Stimulated activated CD8-positive, alpha-beta memory T cell treated with anti-CD3 and anti-CD28 coated beads, Interleukin-7, amount 100 ng/mL, for 1 hour (primary cell): Measurements from ENCODE around the gene PNLDC1.

Experiments used
- DNase-seq, 2 donors: peaks; one replicate each; pipeline ENCODE4 v3.0.0-alpha.2; 2020; ENCODE audit warnings: low read depth in 2 of 2

The PNLDC1 gene, protein sequence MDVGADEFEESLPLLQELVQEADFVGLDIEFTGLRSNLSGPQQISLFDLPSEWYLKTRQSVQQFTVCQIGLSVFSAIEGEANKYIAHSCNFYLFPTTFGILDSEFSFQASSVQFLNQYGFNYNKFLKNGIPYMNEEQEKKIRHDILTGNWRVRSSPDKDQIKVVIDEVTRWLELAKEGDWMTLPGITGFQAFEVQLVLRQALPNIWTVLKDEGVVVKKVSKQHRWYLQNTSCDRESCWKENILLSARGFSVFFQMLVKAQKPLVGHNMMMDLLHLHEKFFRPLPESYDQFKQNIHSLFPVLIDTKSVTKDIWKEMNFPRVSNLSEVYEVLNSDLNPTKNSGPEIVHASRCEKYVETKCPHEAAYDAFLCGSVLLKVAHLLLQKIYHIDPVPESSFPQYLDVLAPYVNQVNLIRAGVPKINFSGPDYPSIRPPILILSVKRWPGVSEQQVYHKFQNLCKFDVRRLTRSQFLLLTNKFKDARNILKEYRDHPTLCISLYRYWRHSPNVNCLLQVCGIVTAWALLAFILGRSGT

DNA sequence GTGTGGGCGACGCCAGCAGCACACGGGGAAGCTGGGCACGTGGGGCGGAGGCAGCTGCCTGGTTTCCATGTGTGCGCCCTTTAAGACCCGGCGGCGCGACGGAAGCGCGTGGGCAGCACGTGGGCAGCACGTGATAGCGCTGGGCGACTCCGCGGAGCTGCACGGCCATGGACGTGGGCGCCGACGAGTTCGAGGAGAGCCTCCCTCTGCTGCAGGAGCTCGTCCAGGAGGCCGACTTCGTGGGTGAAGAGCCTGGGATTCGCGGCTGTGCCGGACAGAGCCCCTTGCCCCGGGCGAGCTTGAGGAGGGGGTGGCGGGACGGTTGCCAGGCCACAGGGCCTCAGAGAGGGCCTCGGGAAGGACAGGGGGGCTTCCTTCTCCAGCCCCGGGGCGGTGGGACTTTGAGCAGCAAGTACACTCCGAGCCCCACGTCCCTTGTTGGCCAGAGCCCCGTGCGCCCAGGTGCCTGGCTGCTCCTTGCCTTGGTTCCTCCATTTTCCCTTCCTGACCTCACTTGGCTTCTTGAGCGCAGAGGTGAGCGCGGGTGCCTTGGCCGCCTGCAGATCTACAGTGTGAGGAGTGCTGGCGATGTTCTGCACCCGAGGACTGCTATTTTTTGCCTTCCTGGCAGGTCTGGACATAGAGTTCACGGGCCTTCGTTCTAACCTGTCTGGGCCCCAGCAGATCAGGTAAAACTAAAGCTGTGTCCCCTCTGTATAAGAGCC lies at the start of gene PNLDC1:
PNLDC1 (plus strand) TSS at position 136 of the 725 bp plus-strand sequence; CDS start at position 168, 32 bp downstream.
- DNase-seq, result no peak

DNA sequence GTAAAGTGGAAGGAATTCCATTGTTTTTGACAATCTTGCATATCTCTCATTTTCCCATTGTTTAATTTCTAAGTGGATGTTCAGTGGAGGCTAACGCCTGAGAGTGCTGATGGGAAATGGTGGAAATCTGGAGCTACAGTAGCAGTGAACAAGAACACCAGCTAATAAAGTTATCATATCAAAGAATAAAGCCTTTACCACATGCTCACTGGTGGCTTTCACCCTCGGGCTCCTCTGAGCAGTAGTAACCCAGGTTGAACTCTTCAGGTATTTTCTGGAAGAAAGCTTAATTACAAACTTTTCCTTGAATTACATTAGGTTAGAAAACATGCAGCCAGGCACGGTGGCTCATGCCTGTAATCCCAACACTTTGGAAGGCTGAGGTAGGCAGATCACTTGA lies 48.6 kb upstream of the PNLDC1 start:
- DNase-seq, result no peak

DNA sequence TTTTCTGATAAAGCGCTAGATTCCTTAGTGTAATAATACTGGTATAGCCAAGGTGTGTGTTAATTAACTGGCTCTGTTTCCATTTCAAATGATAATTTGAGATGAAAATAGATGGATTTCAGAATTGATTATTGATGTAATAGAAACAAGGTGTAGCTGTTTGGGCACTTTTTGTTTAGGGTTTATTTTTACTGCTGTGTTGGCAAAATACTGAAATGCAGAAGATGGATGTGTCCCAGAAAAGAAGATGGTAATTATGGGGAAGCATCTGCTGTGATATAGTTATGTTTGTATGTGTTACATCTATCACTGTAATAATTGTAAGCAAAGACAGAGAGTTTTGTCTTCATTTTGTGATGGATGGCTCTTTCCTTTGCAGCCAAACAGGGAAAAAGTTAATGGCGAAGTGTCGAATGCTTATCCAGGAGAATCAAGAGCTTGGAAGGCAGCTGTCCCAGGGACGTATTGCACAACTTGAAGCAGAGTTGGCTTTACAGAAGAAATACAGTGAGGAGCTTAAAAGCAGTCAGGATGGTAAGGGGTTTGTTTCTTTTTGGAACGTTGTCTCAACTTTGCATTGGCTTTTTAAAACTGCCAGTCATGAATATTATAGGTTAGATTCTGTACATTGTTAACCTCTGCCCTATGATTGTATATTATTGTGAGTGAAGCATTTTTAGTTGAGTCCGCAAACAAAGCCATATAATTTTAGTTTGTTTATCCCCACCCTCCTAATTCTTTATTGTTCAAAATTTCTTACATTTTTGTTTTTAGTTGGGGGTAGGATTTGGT lies 46.8 kb upstream of the PNLDC1 start:
- DNase-seq, result no peak

DNA sequence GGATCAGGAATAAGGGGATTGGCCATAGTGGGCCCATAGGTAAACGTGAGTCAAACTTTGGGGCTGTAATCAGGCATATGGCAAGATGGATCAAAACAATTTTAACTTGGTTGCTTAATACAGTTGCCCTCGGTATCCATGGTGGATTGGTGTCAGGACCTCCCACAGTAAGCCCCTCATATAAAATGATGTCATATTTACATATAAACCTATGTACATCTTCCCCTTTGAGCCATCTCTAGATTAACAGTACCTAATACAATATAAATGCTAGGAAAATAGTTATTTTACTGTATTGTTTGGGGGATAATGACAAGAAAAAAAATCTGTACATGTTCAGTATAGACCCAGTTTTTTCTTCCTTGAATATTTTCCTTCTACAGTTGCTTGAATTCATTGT lies 45.7 kb upstream of the PNLDC1 start:
- no peak for DNase-seq

DNA sequence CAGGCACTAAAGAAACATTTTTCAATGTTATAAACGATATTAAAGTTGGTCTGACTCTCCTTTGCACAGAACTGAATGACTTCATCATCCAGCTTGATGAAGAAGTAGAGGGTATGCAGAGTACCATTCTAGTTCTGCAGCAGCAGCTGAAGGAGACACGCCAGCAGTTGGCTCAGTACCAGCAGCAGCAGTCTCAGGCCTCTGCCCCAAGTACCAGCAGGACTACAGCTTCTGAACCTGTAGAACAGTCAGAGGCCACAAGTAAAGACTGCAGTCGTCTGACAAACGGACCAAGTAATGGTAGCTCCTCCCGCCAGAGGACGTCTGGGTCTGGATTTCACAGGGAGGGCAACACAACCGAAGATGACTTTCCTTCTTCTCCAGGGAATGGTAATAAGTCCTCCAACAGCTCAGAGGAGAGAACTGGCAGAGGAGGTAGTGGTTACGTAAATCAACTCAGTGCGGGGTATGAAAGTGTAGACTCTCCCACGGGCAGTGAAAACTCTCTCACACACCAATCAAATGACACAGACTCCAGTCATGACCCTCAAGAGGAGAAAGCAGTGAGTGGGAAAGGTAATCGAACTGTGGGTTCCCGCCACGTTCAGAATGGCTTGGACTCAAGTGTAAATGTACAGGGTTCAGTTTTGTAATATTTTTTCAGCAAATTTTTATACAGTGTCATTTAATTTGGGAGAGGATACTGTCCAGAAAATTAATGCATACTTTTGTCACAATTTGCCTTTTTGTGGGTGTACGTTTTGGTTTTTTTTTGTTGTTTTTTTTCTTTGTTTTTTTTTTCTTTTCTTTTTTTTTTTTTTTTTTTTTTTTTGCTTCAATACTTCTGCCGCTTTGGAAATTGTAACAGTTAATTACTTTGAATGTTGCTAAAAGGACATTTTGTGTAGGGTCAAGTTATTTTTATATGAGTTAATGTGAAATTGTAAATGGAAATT lies 44.8 kb upstream of the PNLDC1 start:
- no peak for DNase-seq

DNA sequence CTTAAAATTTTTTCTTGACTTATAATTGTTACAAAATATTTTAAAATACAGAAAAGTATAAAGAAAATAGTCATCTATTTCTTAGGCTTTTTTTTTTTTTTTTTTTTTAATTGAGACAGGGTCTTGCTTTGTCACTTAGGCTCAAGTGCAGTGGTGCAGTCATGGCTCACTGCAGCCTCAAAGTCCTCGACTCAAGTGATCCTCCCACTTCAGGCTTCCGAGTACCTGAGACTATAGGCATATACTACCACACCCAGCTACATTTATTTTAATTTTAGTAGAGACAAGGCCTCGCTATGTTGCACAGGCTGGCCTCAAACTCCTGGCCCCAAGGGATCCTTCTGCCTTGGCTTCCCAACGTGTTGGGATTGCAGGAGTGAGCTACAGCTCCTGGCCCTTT lies 43.6 kb upstream of the PNLDC1 start:
- no peak for DNase-seq

DNA sequence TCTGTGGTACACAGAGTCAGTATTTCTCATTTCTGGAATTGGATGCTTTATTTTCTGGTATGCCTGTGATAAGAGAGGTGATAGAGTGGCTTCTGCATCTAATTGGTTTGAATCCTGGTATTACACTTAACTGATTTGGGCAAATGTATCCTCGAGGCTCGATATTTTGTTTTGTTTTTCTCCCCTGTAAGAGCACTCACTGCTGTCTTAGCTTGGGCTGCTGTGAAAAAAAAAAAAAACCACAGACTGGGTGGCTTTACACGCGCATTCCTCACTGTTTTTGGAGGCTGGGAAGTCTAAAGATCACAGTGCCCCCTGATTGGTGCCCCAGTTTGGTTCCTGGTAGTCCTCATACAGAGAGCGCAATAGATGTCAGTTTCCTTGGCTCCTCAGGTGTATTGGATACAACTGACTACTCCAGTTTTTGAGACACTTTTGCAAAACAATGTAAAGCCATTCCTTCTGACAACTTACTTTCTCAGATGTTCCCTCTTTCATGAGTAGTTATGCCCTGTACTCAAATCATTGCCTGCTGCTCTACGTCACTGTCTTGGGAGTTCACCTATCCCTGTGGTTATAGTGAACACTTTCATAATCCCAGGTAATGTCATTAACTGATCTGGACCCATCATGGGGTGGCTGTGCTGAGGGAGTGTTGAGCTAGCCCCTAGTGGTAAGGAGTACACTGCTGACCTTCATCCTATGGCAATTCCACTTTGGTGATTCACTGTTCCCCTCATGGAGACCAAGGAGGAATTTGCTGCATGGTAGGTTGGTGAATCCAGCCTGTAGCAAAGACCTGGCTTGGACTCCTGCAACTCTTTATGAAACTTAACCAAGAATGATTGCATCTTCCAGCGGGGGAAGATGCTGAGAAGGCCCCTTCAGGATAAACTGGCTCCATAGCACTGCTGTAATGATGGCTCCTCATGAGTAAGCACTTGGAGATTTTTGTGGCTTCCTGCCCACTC lies 41.8 kb upstream of the PNLDC1 start:
- no peak for DNase-seq

DNA sequence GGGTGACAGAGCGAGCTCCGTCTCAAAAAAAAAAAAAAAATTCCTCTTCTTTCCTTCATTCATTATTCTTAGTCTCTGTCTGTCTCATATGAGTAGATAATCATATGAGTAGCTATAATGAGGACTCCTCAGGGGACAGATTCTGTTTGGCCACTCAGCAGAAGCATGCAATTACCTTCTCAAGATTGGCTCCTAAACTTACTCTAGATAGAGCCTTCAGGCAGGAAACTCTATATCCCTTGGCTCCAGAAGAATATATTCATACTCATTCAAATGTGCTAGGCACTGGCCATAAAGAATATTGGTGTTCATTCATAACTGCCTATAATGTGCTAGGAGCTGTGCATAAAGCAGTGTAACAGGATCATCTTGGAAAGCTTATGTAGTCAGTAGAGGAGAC lies 40.4 kb upstream of the PNLDC1 start:
- DNase-seq, result no peak

DNA sequence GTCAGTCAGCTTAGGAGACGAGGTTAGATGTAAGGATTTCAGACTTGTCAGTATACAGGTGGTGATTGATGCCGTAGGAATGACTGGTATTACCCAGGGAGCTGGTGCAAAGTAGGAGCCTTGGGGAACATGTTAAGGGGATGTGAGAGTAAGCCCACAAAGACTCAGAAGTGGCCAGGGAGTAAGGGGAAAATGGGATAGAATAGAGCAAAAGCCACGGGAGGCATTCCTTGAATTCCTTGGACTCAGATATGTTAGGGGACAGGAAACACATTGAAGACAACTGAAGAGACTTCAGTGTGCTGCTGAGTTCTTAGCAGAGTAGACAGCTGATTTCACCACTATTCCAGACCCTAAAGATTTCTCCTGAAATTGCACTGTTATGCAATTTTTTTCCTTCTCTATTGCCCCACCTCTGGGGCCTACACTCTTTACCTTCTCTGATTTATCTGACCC lies 39.4 kb upstream of the PNLDC1 start:
- DNase-seq, result no peak

DNA sequence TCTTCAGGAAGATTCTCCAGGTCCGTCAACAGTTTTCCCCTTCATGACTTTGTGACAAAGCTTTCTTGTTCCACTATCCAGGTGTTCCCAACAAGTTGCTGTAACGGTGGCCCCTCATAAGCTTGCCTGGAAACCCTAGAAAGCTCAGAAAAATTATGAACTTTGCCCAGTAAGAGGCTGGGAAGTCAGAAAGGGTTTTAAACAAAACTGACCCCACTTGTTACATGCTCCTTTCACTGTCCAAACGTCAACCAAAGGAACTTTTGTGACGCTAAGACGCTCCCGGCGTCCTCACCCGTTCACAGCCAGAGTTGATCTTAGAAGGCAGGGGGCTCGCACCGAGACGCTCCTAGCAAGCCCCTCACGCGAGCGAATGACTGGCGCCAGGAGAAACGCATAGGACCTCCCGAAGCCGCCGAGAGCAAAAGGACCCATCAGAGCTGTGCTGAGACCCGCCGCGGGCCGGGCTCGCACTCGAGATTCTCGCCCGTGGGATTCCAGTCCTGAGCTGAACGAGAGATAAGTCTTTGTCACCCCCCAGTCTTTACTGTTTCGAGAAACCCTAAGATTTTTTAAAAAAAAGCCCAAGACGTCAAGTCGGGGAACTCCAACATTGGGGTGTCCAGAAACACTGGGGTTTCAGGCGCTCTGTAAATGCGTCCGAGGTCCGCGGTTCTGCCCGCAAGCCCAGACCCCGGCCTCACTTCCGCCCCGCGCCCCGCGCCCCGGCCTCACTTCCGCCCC lies 38.8 kb upstream of the PNLDC1 start:
- no peak for DNase-seq

DNA sequence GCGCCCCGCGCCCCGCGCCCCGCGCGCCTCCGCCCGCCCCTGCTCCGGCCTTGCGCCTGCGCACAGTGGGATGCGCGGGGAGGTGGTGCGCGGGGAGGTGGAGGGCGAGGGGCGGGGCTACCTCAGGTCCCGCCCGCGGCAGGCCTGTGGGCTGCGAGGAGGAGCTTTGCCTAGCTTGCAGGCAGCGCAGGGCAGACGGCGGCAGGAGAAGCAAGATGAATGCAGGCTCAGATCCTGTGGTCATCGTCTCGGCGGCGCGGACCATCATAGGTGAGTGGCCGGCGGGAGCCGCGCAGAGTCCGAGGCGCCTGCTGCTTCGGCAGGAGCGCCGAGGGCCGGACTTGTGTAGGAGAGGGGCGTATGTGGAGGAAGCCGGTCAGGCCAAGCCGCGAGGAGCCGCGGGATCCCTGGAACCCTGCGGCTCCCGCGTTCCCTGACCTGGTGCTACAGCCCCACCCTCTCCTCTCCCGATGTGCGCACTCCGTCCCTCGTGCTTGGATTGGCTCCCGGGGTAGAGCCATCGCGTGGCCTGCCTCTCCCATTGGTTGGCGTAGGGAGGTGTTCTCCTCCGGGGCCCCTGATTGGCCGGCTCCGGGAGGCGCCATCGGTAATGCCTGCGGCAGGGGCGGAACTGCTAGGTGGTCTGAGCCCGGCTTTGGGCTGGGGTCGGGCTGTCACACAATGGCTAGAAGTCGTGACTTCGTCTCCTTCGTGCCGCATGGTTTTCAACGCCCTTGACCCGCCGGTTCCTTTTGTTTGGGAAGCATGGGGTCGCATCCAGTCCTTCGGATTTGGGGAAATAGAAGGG lies 38.0 kb upstream of the PNLDC1 start, which contains the start of gene ACAT2:
ACAT2 (plus strand) TSS at position 173 of the 808 bp plus-strand sequence; CDS start at position 216, 43 bp downstream.
- DNase-seq, result peak; percentile 79 to 82

DNA sequence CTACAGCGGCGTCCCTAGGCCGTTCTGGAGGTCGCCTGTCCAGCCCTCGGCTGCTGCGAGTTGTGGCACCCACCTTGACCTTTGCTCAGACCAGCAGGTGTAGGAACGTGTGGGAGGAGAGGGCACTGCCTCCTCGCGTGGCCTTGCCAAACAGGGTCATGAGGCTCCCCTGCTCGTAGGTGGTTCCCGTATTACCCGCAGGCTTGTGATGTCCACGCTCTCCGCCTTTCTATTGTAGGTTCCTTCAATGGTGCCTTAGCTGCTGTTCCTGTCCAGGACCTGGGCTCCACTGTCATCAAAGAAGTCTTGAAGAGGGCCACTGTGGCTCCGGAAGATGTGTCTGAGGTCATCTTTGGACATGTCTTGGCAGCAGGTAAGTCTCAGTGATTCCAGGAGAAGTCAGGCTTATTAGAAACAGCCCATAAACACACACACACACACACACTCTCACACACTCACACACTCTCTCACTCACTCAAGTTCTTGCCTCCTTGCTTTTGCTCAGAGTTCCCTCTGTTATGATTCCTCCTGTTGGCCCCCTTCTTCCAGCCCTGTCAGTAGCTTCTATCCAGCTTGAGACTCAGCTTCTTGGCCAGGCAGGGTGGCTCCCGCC lies 37.3 kb upstream of the PNLDC1 start:
- no peak for DNase-seq

DNA sequence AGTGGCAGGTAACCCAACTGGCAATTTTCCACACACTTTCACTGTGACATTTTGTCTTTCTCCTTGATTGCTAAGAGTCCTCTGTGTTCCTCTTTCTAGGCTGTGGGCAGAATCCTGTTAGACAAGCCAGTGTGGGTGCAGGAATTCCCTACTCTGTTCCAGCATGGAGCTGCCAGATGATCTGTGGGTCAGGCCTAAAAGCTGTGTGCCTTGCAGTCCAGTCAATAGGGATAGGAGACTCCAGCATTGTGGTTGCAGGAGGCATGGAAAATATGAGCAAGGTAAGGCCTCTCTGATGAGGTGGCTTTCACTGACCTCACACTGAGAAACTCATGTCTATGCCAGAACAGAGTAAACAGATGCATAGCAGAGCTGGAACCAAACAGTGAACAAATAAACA lies 33.2 kb upstream of the PNLDC1 start:
- DNase-seq, result no peak

DNA sequence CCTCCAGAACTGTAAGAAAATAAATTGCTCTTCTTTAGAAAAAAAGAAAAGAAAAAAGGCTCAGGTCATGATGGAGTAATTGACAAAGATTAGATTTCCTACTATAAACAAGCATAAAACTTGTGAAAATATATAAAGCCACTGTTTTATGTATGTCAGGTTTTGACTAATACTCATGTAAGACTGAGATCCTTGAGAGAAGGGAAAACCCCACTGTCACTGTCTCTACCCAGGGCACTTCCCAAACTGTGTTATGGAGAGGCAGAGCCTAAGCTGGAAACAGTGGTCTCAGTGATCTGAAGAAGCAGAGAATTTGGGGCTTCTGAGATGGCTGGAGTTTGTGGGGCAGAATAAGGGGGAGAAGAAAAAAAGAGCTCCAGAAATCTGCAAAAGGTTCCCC lies 30.6 kb upstream of the PNLDC1 start:
- DNase-seq, result no peak

DNA sequence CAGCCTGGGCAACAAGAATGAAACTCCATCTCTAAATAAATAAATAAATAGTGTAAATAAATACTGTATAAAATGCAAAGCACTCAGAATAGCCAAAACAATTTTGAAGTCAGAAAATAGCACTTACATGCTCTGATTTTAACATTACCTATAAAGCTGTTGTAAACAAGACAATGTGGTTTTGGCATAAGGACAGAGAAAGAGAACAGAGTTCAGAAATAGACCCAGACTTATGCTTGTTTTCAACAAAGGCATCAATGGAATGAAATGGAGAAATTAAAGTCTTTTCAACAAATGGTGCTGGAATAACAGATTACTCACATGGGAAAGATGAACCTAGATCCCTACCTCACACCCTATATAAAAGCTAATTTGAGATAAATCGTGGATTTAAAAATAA lies 27.9 kb upstream of the PNLDC1 start:
- DNase-seq, result no peak

DNA sequence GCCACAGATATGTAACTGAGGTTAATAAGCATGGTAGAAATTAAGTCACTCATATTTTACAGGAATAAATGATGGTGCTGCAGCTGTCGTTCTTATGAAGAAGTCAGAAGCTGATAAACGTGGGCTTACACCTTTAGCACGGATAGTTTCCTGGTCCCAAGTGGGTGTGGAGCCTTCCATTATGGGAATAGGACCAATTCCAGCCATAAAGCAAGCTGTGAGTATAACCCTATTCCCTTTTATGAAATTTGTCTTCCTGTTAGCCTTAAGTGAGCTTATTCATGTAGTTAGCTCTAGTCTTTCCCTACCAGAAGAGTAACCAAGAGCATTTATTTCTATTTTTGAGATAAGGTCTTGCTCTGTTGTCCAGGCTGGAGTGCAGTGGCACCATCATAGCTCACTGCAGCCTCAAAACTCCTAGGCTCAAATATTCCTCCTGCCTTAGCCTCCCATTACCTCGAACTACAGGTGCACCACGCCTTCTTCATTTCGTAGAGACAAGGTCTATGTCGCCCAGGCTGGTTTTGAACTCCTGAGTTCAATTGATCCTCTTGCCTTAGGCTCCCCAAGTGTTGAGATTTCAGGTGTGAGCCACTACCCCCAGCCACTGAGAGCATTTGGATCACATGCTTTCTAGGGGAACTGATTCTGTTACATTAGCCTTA lies 22.7 kb upstream of the PNLDC1 start:
- no peak for DNase-seq

DNA sequence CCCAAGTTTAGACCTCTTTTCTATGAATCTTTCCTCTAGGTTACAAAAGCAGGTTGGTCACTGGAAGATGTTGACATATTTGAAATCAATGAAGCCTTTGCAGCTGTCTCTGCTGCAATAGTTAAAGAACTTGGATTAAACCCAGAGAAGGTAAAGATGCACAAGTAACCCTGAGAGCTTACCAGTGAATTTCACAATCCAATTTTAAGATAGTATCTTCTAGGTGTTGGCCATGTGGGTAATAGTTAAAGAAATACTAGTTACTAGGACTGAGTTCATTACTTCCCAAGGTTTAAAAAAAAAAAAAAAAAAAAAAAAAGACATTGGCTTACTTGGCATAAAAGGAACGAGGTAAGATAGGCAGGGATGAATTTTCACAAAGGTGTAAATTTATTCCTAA lies 21.9 kb upstream of the PNLDC1 start:
- DNase-seq, result no peak
